ENCODE data around the gene PTPN1.
"Not testable (repeated sequence)": the region's sequence is repeated elsewhere in the genome, so short reads cannot be mapped to it uniquely, and the experiment has no call there.

The PTPN1 gene

GRCh38 chr20:50604451-50604850 is 94.3 kb downstream of the PTPN1 start:
- no peak for DNase-seq (ENCODE audit: low read depth in 1 of 2, low spot score in 1 of 2)

GRCh38 chr20:50605136-50605535 is 95.0 kb downstream of the PTPN1 start:
- no peak for DNase-seq (ENCODE audit: low read depth in 1 of 2, low spot score in 1 of 2)

GRCh38 chr20:50607436-50607835 is 97.3 kb downstream of the PTPN1 start:
- DNase-seq (ENCODE audit: low read depth in 1 of 2, low spot score in 1 of 2), result no peak

- no peak for DNase-seq (ENCODE audit: low read depth in 1 of 2, low spot score in 1 of 2)
These were observed 97.9 kb downstream of the PTPN1 start for GRCh38 chr20:50607850-50608749.

- no peak for DNase-seq (ENCODE audit: low read depth in 1 of 2, low spot score in 1 of 2)
These were observed 98.5 kb downstream of the PTPN1 start for GRCh38 chr20:50608750-50609104.

- DNase-seq (ENCODE audit: low read depth in 1 of 2, low spot score in 1 of 2), result no peak
These were observed 99.3 kb downstream of the PTPN1 start for GRCh38 chr20:50609438-50609989.

DNA sequence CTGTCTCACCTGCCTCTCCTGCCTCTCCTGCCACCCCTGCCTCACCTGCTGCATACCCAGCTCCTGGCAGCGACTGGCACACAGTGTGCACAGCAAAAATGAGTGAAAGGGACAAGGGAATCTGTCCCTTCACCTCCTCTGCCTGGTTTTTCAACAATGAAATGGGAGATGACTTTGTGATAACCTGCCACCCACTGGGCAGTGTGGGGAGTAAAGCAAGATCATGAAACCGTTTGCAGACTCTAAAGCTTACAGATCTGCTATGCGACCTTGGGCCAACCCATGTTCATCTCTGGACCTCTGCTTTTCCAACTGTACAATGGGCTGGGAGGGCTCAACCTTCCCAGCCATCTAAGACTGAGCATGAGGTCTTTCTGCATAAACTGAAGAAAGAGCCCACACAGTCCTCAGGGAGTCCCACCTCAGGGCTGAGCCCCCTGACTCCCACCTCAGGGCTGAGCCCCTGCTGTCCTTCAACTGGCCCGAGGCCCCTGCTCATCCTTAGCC is 100.1 kb downstream of the PTPN1 start:
- DNase-seq (ENCODE audit: low read depth in 1 of 2, low spot score in 1 of 2), result no peak

DNA sequence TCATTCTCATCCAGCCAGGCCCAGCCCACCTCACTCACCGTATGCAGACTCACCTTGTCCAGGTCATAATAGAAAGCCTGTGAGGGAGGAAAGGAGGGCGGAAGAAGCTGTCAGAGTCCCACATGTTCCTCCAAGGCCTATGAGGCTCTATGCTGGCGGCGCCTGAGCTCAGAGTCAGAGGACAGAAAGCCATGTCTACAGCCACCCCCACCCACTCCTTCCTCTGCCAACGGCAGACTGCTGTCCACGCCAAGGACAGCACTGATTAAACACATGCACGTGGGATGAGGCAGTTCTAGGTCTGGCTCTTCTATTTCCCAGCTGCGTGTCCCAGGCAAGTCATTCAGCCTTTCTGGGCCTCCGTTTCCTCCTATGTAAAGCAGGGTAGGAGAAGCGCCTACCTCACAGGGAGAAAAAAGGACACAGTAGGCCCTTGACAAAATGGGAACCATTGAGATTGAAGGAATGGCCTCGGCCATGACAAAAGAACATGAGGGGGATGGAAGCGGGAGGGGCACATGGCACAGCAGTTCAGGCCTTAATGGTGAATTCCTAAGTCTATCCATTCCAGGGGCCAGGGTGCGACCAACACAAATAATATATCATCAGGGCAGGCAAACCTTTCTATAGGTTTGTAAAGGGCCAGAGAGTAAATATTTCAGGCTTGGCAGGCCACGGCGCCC is 101.1 kb downstream of the PTPN1 start:
- DNase-seq (ENCODE audit: low read depth in 1 of 2, low spot score in 1 of 2), result no peak

GRCh38 chr20:50613438-50614169 is 103.4 kb downstream of the PTPN1 start:
- no peak for DNase-seq (ENCODE audit: low read depth in 1 of 2, low spot score in 1 of 2)

DNA sequence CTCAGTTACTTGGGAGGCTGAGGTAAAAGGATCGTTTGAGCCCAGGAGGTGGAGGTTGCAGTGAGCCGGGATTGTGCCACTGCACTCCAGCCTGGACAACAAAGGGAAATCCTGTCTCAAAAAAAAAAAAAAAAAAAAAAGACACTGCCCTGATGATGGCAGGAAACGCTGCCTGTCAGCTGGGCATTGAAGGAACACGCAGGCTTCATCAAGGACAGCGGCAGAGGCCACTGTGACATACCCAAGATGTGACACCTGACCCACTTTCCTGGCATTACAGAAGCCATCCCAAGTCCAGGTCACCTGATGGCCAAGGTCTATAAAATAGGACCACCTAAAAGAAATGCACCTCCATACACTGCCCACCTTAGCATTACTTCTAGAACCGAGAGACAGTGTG is 105.2 kb downstream of the PTPN1 start:
- no peak for DNase-seq (ENCODE audit: low read depth in 1 of 2, low spot score in 1 of 2)

GRCh38 chr20:50617022-50617421 is 106.8 kb downstream of the PTPN1 start:
- DNase-seq (ENCODE audit: low read depth in 1 of 2, low spot score in 1 of 2), result no peak

GRCh38 chr20:50618537-50618936 is 108.4 kb downstream of the PTPN1 start:
- DNase-seq (ENCODE audit: low read depth in 1 of 2, low spot score in 1 of 2), result no peak

- not testable (repeated sequence) for DNase-seq (ENCODE audit: low read depth in 1 of 2, low spot score in 1 of 2)
These were observed 110.3 kb downstream of the PTPN1 start for GRCh38 chr20:50620459-50620858.

DNA sequence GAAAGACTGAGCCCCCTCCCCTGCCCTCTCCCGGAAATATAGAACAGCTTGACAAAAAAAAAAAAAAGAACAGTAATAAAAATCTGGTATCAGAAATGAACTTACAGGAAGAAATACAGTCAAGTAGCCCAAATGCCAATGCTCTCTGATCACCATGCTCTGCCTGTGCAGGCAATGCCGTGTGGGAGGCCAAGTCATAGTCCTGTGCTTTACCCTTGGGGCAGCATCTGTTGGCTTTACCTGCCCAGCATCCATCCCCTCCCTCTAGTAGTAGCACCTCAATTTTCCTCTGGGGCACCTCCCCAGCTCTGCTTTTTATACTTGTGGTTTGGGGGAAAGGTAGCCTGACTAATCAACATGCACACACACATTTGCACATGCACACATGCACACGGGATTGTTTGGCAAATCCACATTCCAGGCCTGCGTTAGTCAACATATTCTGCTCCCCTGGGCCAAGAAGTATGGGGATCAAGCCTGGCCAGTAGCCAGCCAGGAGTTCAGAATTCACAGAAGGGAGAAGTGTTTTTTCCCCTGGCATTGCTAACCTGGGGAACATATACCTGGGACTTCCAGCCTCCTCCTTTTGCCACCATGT is 111.0 kb downstream of the PTPN1 start:
- DNase-seq (ENCODE audit: low read depth in 1 of 2, low spot score in 1 of 2), result no peak

- no peak for DNase-seq (ENCODE audit: low read depth in 1 of 2, low spot score in 1 of 2)
These were observed 114.3 kb downstream of the PTPN1 start for GRCh38 chr20:50624351-50625016.

- no peak for DNase-seq (ENCODE audit: low read depth in 1 of 2, low spot score in 1 of 2)
These were observed 115.9 kb downstream of the PTPN1 start for GRCh38 chr20:50625986-50626677.

DNA sequence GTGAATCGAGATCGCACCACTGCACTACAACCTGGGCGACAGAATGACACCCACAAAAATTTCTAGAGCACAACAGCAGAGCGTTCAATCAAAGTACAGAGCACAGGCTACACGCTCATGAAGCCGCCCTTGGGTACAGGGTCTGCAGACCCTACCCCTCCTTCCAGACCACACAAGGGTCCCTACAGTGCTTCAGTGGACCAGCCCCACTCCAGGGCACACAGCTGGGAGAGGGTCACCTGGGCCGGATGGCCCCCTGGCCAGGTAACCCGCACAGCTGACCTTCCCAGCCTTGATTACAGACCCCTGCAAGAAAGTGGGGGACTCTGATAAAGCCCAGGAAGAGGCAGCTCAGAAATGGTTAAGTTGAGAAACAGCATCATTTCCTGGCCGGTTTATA is 117.6 kb downstream of the PTPN1 start:
- no peak for DNase-seq (ENCODE audit: low read depth in 1 of 2, low spot score in 1 of 2)

DNA sequence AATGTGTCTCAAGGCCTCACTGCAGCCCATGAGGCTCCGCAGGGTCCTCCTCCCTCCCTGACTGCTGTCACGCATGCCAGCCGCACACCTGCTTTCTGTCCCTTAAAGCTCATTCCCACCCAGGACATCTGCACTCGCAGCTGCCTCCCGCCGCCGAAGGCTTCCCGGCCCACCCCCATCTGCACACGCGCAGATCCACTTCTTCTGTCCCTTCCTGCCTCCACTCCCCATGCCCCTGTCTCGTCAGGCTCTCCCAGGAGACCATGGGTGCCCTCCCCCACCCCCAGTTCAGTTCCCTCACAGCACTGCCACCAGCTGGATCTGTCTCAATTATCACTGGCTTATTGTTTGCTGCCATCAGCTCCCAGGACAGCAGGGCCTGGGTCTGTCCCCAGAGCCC is 118.1 kb downstream of the PTPN1 start:
- DNase-seq (ENCODE audit: low read depth in 1 of 2, low spot score in 1 of 2), result no peak

DNA sequence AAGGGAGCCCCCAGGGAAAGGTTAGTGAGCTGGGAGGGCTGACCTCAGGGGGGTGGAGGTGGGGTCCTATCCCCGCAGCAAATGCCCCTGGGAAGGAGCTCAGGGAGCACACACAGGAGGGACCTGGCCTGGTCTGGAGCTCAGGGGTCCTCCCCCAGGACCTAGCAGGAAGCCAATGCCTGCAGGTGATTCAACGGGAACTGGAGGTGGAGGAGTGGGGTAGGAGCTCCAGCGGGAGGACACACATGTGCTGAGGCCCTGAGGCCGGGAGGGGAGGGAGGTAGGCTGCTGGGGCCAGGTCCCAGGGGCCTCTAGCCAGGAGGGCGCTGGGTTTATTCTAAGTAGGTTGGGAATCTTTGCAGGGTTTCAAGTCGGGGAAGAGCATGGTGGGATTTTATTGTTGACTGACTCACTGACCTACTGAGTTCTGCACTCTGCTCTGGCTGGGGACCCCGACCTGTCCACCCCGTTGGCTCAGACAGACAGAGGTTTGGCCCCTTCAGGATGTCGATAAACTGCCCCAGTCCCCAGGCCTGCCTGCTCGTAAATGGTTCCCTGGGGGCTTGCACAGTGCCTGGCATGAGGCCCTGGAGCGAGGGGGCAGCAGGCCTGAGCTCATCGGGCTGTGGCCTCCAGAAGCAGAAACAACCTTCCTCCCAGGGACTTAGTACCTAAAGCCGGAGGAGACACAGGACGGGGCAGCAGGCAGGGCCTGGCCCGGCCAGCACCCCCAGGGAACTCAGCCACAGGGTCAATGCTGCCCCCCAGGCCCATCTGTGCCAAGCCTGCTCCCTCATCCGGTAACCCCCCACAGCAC is 118.9 kb downstream of the PTPN1 start:
- DNase-seq (ENCODE audit: low read depth in 1 of 2, low spot score in 1 of 2), result no peak
